Lung (tissue), 12 donors: ENCODE results near the gene BRD3OS. TPM values are rescaled to one million over a fixed set of nuclear protein-coding genes. Genes with fewer than 3 reads are reported as not detected.
"Not testable (repeated sequence)": the region's sequence is repeated elsewhere in the genome, so short reads cannot be mapped to it uniquely, and the experiment has no call there.

Experiments
- ATAC-seq: fragments of 200-7000 bp; cut with Tn5 transposase; one replicate; pipeline ENCODE4 v1.9.1; 2020; ENCODE audit warnings: moderate number of reproducible peaks; ENCODE audit not compliant: insufficient read depth, low FRiP score
- DNase-seq, 3 donors: peaks; one replicate each; pipeline ENCODE4 v3.0.0-alpha.2; 2013 to 2017
- H3K27ac ChIP-seq, 2 donors: one replicate each; pipeline ENCODE4 v1.5.1; 2013; ENCODE audit warnings: mild to moderate bottlenecking in 2 of 2, moderate library complexity in 2 of 2, control low read depth in 1 of 2, inconsistent platforms in 1 of 2, low read depth in 1 of 2, low read length in 1 of 2
- H3K27me3 ChIP-seq, 3 donors: one replicate each; pipeline ENCODE4 v1.5.1; 2013; ENCODE audit warnings: low read length in 2 of 3; ENCODE audit not compliant: control insufficient read depth in 3 of 3, insufficient read depth in 3 of 3
- H3K36me3 ChIP-seq, 4 donors: one replicate each; pipeline ENCODE4 v1.5.1; 2013; ENCODE audit warnings: low read length in 4 of 4, mild to moderate bottlenecking in 1 of 4, moderate library complexity in 1 of 4; ENCODE audit not compliant: control insufficient read depth in 4 of 4, insufficient read depth in 4 of 4
- H3K4me1 ChIP-seq, 5 donors: one replicate each; pipeline ENCODE4 v1.5.1; 2013; ENCODE audit warnings: low read length in 5 of 5, mild to moderate bottlenecking in 2 of 5, moderate library complexity in 1 of 5; ENCODE audit not compliant: control insufficient read depth in 5 of 5, insufficient read depth in 5 of 5
- H3K4me3 ChIP-seq: one replicate; pipeline ENCODE4 v1.5.1; 2013; ENCODE audit warnings: mild to moderate bottlenecking, control low read depth, moderate library complexity
- H3K9ac ChIP-seq, 2 donors: one replicate each; pipeline ENCODE4 v1.5.1; 2013; ENCODE audit warnings: low read length in 2 of 2, control low read depth in 1 of 2; ENCODE audit not compliant: insufficient read depth in 1 of 2
- H3K9me3 ChIP-seq, 4 donors: one replicate each; pipeline ENCODE4 v1.5.1; 2013; ENCODE audit warnings: low read length in 3 of 4, mild to moderate bottlenecking in 1 of 4, moderate library complexity in 1 of 4; ENCODE audit not compliant: control insufficient read depth in 4 of 4, insufficient read depth in 3 of 4
- WGBS, 2 donors: extraction: QIAGEN DNeasy Blood & Tissue Kit; methylation state at CpG; one replicate each; pipeline ENCODE4 v1.1.7; 2013; 5-methylcytosine and 5-hydroxymethylcytosine counted together
- polyA plus RNA-seq, 2 donors: library from polyadenylated mRNA; stranded (reverse); fragments of 200-250 nt; gene quantifications; one replicate each; pipeline ENCODE4 v1.2.1, GENCODE V29; 2013
- total RNA-seq, 2 donors: library from RNA; depleted of rRNA in 1 of 2; stranded (reverse); fragments of >200 nt in 1 of 2; gene quantifications; one replicate each; pipeline ENCODE4 v1.2.1, GENCODE V29; 2014 to 2021
- TF ChIP-seq, protein P1 (sequence below): IDR thresholded peaks from 2 replicates; pipeline ENCODE4 v1.5.1; 2012; ENCODE audit warnings: mild to moderate bottlenecking; ENCODE audit errors: control extremely low read depth, extremely low read depth
- donor health status: control.
- donor health status: control.
- donor health status: Bipolar disorder and iron deficiency.
- donor health status: healthy.
- donor health status: DM: yes; HTN: yes; CAD: no.

BRD3OS gene
- total and polyA plus RNA-seq, 4 donors = 7.1 to 20.7 (median 14.9) TPM

DNA sequence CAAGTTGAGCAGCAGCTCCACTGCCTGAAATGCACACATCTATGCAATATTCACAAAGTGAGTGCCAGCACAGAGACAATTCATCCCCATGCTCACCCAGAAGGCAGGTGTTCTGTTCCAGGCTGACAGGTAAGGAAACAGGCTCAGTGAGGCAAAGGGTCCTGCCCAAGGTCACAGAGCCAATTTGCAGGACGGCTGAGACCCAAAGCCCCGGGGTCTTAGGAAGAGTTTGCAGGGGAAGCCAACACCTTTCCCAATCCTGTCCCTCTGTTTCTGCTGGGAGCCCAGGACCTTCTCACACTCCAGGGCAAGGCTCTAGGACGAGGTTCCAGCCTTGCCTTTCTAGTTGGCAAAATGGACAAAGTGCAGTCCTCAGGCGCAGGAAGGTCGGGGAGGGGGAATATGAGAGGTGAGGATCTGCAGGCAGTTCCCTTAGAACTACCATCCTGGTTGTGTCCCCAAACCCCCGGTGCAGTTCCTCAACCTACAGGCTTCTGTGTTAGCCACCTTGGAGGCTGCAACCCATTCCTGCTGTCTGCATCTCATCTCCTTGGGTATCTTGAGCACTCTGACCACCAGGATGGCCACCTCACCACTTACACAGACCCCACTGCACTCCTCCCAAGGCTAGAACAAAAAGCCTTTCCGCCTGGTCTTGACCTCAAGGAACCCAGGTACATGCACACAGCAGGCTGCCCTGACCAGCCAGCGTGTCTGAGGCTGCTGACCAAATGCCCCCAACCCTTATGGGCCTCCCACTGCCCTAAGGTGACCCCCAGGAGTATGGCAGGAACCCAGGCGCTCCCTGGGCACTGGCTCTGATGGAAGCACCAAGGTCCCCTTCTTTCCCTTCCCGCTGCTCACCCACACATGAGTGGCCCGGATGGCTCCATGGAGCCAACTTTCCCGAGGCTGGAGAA is 44.5 kb downstream of the BRD3OS start:
- no peaks in the 10 kb centered on the region for H3K36me3 ChIP-seq
- peaks cover 0 to 4% (median 2%) of the 10 kb centered on the region in 3 donors for H3K27me3 ChIP-seq
- ATAC-seq (no peak), DNase-seq (no peak)
- H3K9me3 ChIP-seq = no peaks in the 10 kb centered on the region
- no peak overlapping the region for H3K9ac ChIP-seq
- H3K4me3 ChIP-seq = no peak overlapping the region
- TF ChIP-seq, protein P1, sequence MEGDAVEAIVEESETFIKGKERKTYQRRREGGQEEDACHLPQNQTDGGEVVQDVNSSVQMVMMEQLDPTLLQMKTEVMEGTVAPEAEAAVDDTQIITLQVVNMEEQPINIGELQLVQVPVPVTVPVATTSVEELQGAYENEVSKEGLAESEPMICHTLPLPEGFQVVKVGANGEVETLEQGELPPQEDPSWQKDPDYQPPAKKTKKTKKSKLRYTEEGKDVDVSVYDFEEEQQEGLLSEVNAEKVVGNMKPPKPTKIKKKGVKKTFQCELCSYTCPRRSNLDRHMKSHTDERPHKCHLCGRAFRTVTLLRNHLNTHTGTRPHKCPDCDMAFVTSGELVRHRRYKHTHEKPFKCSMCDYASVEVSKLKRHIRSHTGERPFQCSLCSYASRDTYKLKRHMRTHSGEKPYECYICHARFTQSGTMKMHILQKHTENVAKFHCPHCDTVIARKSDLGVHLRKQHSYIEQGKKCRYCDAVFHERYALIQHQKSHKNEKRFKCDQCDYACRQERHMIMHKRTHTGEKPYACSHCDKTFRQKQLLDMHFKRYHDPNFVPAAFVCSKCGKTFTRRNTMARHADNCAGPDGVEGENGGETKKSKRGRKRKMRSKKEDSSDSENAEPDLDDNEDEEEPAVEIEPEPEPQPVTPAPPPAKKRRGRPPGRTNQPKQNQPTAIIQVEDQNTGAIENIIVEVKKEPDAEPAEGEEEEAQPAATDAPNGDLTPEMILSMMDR = no peak
- peaks cover 0 to 14% (median 4%) of the 10 kb centered on the region in 5 donors for H3K4me1 ChIP-seq
- no peak overlapping the region for H3K27ac ChIP-seq
- WGBS, 2 donors = 78 to 85% methylated on average over 12 of the region's 12 CpGs

DNA sequence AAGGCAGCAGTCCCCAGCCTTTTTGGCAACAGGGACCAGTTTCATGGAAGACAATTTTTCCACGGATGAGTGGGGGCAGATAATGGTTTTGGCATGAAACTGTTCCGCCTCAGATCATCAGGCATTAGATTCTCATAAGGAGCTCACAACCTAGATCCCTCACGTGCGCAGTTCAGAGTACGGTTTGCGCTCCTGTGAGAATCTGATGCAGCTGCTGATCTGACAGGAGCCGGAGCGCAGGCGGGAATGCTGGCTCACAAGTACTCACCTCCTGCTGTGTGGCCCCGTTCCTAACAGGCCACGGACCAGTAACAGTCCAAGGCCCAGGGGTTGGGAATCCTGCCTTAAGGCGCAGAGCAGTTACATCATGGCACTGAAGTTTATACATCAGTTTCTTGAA is 45.9 kb downstream of the BRD3OS start:
- H3K4me1 ChIP-seq = peaks cover 0 to 5% (median 0%) of the 10 kb centered on the region in 5 donors
- ATAC-seq = no peak
- H3K9ac ChIP-seq = no peak overlapping the region
- no peaks in the 10 kb centered on the region for H3K36me3 ChIP-seq
- H3K4me3 ChIP-seq = no peak overlapping the region
- no peak for DNase-seq
- H3K9me3 ChIP-seq = no peaks in the 10 kb centered on the region
- 89 to 94% methylated on average over 12 of the region's 12 CpGs for WGBS, 2 donors
- TF ChIP-seq, protein P1 = no peak
- peaks cover 0 to 4% (median 2%) of the 10 kb centered on the region in 3 donors for H3K27me3 ChIP-seq
- no peak overlapping the region for H3K27ac ChIP-seq

DNA sequence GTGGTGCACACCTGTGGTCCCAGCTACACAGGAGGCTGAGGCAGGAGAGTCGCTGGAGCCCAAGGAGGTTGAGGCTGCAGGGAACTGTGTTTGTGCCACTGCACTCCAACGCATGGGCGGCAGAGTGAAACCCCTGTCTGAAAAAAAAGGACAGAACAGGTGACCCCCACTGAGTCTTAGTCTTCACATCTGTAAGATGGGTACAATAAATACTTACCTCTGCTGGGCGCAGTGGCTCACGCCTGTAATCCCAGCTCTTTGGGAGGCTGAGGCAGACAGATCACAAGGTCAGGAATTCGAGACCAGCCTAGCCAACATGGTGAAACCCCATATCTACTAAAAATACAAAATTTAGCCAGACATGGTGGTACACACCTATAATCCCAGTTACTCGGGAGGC is 47.4 kb downstream of the BRD3OS start:
- not testable (repeated sequence) for H3K27ac ChIP-seq, H3K36me3 ChIP-seq, H3K27me3 ChIP-seq, H3K4me3 ChIP-seq, H3K9me3 ChIP-seq, H3K9ac ChIP-seq, DNase-seq, ATAC-seq, H3K4me1 ChIP-seq
- 86 to 87% methylated on average over 7 of the region's 7 CpGs for WGBS, 2 donors

DNA sequence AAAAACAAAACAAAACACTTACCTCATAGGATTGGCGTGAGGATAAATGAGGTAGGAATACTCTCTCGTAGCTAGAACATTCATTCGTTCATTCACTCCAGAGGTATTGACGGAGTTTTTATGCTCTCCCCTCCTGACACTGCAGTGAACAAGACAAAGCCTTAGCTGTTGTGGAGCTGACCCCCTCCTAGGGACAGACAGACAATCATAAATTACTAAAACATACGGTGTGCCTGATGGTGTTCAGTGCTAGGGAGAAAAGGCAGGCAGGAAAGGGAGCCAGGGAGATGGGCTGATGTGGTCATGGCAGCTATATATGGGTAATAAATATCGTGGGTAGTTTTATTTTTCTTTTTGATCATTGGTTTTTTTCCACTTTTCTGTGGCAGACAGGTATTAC is 48.2 kb downstream of the BRD3OS start:
- DNase-seq (no peak), ATAC-seq (no peak)
- H3K4me3 ChIP-seq = no peak overlapping the region
- H3K27me3 ChIP-seq = peaks cover 0 to 4% (median 2%) of the 10 kb centered on the region in 3 donors
- peaks cover 0 to 2% (median under 1%) of the 10 kb centered on the region in 4 donors for H3K9me3 ChIP-seq
- no peaks in the 10 kb centered on the region for H3K4me1 ChIP-seq
- TF ChIP-seq, protein P1 = no peak
- no peak overlapping the region for H3K27ac ChIP-seq
- H3K9ac ChIP-seq = no peak overlapping the region
- 69 to 75% methylated on average over 6 of the region's 6 CpGs for WGBS, 2 donors
- H3K36me3 ChIP-seq = no peaks in the 10 kb centered on the region

DNA sequence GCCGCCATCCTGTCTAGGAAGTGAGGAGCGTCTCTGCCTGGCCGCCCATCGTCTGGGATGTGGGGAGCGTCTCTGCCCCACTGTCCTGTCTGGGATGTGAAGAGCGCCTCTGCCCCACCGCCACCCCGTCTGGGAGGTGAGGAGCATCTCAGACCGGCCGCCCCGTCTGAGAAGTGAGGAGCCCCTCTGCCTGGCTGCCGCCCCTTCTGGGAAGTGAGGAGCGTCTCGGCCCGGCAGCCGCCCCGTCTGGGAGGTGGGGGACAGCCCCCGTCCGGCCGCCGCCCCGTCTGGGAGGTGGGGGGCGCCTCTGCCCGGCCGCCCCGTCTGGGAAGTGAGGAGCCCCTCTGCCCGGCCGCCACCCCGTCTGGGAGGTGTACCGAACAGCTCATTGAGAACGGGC is 50.4 kb downstream of the BRD3OS start:
- peaks cover 0 to 10% (median 4%) of the 10 kb centered on the region in 4 donors for H3K9me3 ChIP-seq
- H3K27me3 ChIP-seq, DNase-seq, H3K36me3 ChIP-seq, H3K4me1 ChIP-seq, H3K27ac ChIP-seq, H3K9ac ChIP-seq, ATAC-seq, H3K4me3 ChIP-seq: not testable (repeated sequence)
- WGBS, 2 donors = 83 to 87% methylated on average over 23 to 31 of the region's 31 CpGs
